Nephron (organoid): ENCODE measurements around the gene FGGY.

ENCODE experiments used
- H3K27ac Mint-ChIP-seq, 3 experiments: 2 replicates each; pipeline ENCODE4 v1.8.0; 2020; ENCODE audit warnings: mixed read lengths in 3 of 3, mild to moderate bottlenecking in 2 of 3, moderate library complexity in 1 of 3
- H3K27me3 Mint-ChIP-seq: 2 replicates; pipeline ENCODE4 v1.8.0; 2021; ENCODE audit warnings: low read depth, mild to moderate bottlenecking, moderate library complexity, mixed read lengths
- H3K36me3 Mint-ChIP-seq: 2 replicates; pipeline ENCODE4 v1.8.0; 2020; ENCODE audit warnings: low read depth, mixed read lengths
- H3K4me1 Mint-ChIP-seq: 2 replicates; pipeline ENCODE4 v1.8.0; 2020; ENCODE audit warnings: mixed read lengths
- H3K4me3 Mint-ChIP-seq, 3 experiments: 2 replicates each; pipeline ENCODE4 v1.8.0; 2020; ENCODE audit warnings: mild to moderate bottlenecking in 3 of 3, mixed read lengths in 3 of 3, moderate library complexity in 2 of 3
- H3K9me3 Mint-ChIP-seq: 2 replicates; pipeline ENCODE4 v1.8.0; 2020; ENCODE audit warnings: mixed read lengths
- TF ChIP-seq, protein P1 (sequence below), 3 experiments: fragments of 200-600 bp; sonication (generic); IDR thresholded peaks; one replicate each; pipeline ENCODE4 v1.5.0; 2021; ENCODE audit warnings: antibody characterized with exemption in 3 of 3; ENCODE audit not compliant: unreplicated experiment in 3 of 3

The FGGY gene

DNA sequence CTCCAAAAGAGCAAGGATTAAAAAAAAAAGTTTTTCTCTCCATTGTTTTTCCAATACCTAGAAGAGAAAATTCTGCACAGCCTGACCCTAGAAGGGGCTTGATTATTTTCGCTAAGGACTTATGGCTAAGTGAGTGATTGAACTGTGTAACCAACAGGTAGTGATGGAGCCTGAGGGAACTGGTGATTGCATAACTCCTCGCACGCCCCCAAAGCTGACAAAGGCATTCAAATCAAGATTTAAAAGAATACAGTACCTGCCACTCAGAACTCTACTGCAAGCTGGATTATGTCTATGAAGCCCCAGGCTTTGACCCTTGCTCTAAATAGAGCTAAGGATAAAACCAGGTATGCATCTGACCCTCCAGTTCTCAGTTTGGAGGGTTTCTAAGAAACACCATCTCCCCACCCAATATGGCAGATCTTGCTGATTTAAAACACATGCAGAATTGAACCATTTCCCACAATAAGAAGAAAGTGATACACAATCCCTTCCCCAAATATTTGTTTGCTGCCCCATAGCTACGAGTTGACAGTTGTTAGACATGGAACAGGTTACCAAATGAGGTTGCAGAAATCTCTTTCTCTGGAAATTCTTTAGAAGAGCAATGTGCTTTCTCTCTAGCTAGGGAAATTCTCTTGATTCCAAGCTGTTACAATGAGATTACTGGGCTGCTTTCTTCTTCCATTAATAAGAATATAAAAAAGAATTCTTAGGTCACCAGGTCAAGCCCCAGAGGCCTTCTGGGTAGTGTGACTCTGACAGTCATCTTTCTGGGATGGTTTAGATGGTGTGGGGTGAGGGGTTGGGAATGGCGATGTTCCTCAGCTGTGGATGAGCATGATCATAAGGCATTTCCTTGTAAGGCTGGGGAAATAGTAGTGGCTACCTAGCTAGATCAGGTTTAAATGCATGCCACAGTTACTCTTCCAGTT, 35.1 kb downstream of the FGGY start:
- Mint-ChIP-seq H3K27me3 (no peaks in the 10 kb centered on the region), H3K27ac (no peak overlapping the region), H3K9me3 (no peaks in the 10 kb centered on the region), H3K4me1 (no peaks in the 10 kb centered on the region), H3K36me3 (peaks cover 10% of the 10 kb centered on the region), H3K4me3 (no peak overlapping the region)
- TF ChIP-seq, protein P1, sequence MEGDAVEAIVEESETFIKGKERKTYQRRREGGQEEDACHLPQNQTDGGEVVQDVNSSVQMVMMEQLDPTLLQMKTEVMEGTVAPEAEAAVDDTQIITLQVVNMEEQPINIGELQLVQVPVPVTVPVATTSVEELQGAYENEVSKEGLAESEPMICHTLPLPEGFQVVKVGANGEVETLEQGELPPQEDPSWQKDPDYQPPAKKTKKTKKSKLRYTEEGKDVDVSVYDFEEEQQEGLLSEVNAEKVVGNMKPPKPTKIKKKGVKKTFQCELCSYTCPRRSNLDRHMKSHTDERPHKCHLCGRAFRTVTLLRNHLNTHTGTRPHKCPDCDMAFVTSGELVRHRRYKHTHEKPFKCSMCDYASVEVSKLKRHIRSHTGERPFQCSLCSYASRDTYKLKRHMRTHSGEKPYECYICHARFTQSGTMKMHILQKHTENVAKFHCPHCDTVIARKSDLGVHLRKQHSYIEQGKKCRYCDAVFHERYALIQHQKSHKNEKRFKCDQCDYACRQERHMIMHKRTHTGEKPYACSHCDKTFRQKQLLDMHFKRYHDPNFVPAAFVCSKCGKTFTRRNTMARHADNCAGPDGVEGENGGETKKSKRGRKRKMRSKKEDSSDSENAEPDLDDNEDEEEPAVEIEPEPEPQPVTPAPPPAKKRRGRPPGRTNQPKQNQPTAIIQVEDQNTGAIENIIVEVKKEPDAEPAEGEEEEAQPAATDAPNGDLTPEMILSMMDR (IDR thresholded peaks at IDR 0.05; ENCODE audit: unreplicated experiment in 3 of 3) = no peak

DNA sequence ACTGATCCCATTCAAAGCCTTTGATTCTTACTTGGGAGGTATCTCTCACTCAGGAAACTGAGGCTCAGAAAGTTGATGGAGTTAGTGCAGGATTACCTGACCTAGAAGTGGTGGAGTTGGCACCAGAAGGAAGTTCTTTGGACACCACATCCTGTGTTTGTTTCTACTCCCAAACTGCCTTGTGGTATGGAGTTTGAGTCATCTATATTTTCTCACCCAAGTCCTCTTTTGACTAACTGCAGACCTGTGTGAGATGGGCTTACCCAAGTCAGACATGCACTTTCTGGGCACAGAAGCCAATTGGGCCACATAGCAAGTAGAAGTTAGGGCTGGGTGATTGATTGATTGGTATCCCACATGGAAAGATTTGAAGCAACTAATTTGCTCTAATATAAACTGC, 36.1 kb downstream of the FGGY start:
- peaks cover 8% of the 10 kb centered on the region for H3K36me3 Mint-ChIP-seq
- no peak overlapping the region for H3K27ac Mint-ChIP-seq
- TF ChIP-seq, protein P1 (IDR thresholded peaks at IDR 0.05; ENCODE audit: unreplicated experiment in 3 of 3) = no peak
- H3K4me3 Mint-ChIP-seq = no peak overlapping the region
- no peaks in the 10 kb centered on the region for H3K4me1 Mint-ChIP-seq
- H3K9me3 Mint-ChIP-seq = peaks cover 3% of the 10 kb centered on the region
- H3K27me3 Mint-ChIP-seq = no peaks in the 10 kb centered on the region

DNA sequence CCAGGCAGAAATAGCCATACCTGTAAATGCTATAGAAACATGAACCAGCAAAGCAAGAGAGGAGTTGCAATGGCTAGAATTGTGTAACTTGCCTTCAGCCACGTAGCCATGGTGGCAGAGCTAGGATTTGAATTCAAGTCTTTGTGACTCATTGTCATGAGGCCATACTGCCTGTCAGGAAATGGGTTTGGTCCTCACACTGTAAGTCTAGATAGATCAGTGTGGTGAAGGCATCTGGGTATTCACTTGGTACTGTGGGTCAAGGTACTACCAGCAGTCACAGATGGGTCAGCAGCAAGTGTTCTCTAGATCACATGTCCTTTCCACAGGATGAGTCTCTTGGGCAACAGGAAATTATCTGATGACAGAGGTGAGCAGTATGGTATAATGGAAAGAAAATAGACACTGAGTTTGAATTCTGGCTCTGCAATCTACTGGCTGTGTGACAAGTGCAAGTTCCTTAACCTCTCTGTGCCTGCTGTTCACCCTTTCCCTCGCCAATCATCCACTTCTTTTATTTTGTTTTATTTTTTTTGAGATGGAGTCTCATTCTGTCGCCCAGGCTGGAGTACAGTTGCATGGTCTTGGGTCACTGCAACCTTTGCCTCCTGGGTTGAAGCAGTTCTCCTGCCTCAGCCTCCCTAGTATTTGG, 36.9 kb downstream of the FGGY start:
- H3K4me3 Mint-ChIP-seq = no peak overlapping the region
- peaks cover 9% of the 10 kb centered on the region for H3K36me3 Mint-ChIP-seq
- no peak overlapping the region for H3K27ac Mint-ChIP-seq
- no peaks in the 10 kb centered on the region for H3K4me1 Mint-ChIP-seq
- H3K27me3 Mint-ChIP-seq = no peaks in the 10 kb centered on the region
- H3K9me3 Mint-ChIP-seq = peaks cover 3% of the 10 kb centered on the region
- TF ChIP-seq, protein P1 (IDR thresholded peaks at IDR 0.05; ENCODE audit: unreplicated experiment in 3 of 3) = no peak

DNA sequence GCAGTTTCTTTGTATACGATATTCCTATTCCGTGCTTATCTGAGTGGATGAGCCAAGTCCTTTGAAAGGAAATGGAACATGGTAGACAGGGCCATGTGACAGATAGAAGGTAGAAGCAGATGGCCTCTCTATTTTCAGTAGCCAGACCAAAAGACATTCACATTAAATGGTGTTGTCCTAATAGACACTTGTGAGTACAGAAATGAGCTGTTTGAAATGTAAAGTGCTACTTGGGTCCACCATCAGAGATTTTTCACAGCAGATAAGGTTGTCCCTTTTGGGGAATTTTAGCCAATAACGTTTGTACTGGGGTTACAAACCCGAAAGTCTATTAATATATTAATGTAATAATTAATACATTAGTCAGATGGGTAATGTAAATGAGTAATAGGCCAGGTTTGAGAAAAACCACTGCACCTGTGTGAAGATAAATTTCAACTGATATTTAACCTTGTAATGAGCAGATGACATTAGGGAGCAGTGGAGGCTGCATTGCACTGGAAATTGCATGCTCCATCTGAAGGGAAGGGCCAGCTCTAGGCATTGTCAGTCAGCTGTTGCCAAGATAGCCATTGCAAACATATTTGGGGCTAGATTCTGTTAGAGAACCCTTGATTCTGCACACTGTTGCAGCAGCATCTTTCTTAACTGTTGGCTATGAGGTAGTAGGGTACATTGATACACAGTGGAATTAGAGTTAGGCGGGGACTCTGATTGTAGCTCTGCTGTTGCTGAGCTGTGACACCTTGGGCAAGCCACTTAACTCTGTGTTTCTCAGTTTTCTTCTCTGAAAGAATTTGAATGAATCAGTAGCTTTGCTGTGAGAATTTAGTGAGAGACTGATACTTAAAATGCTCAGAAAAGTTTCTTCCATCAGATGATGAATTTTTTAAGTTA, 43.8 kb downstream of the FGGY start:
- no peaks in the 10 kb centered on the region for H3K27me3 Mint-ChIP-seq
- H3K27ac Mint-ChIP-seq = no peak overlapping the region
- H3K9me3 Mint-ChIP-seq = peaks cover 3% of the 10 kb centered on the region
- H3K4me3 Mint-ChIP-seq = no peak overlapping the region
- H3K36me3 Mint-ChIP-seq = peaks cover 5% of the 10 kb centered on the region
- TF ChIP-seq, protein P1 (IDR thresholded peaks at IDR 0.05; ENCODE audit: unreplicated experiment in 3 of 3) = no peak
- H3K4me1 Mint-ChIP-seq = no peaks in the 10 kb centered on the region

DNA sequence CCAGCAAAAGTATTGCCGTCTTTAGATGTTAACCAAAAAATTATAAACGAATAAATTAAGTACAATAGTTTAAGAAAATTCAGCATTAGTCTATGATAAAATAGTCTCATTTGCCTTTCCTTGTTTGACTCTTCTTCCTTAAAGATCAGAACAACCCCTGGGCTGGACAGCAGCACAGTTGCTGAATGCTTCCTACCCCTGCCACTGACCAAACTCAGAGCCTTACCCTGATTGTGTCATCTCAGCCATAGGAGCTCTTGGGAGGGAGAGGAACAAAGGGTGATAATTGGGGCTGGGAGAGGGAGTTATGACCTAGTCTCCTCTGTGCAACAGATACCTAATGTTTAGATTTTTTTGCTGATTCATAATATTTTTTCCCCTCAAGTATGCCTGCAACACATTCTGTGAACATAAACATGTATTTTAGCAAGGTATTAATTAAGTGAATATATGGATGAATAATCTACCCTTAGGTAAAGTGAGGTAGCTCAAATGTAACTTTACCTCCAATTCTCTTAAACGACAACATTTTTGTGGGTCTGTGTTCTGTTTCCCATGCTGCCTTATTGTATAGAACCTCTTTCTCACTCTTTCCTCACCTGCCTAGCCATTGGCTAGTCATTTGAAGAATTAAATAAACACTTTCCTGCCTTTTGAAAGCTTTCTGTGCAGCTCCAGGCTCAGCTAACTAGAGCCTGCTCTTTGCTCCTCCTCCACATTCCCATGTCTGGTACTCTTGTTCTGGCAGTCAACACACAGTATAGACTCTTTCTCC, 46.1 kb downstream of the FGGY start:
- Mint-ChIP-seq H3K4me1 (no peaks in the 10 kb centered on the region), H3K9me3 (peaks cover under 1% of the 10 kb centered on the region), H3K36me3 (peaks cover 6% of the 10 kb centered on the region), H3K27ac (no peak overlapping the region), H3K27me3 (no peaks in the 10 kb centered on the region), H3K4me3 (no peak overlapping the region)
- TF ChIP-seq, protein P1 (IDR thresholded peaks at IDR 0.05; ENCODE audit: unreplicated experiment in 3 of 3) = no peak
